Smooth muscle cell (in vitro differentiated cells): ENCODE data around the gene CALML3. TPM values are rescaled to one million over a fixed set of nuclear protein-coding genes. Genes with fewer than 3 reads are reported as not detected.

Experiments
- DNase-seq: peaks from one replicate; lab custom pipeline; 2025; ENCODE audit not compliant: unreplicated experiment; lab: John Stamatoyannopoulos, UW
- H2AFZ ChIP-seq: fragments of 200-600 bp; sonication (generic); 2 replicates; pipeline ENCODE4 v1.6.0; 2016; ENCODE audit warnings: antibody characterized with exemption, low read depth, mild to moderate bottlenecking
- H3F3A ChIP-seq: fragments of 200-600 bp; sonication (generic); 2 replicates; pipeline ENCODE4 v1.6.0; 2017; ENCODE audit warnings: antibody characterized with exemption, low read depth
- H3K27ac ChIP-seq: fragments of 200-600 bp; sonication (generic); 2 replicates; pipeline ENCODE4 v1.5.1; 2016; ENCODE audit warnings: low read depth, mild to moderate bottlenecking
- H3K27me3 ChIP-seq: fragments of 200-600 bp; sonication (generic); 2 replicates; pipeline ENCODE4 v1.6.1; 2016; ENCODE audit warnings: low read depth, mild to moderate bottlenecking
- H3K36me3 ChIP-seq: fragments of 200-600 bp; sonication (generic); 2 replicates; pipeline ENCODE4 v1.5.1; 2016; ENCODE audit warnings: low read depth
- H3K4me1 ChIP-seq: fragments of 200-600 bp; sonication (generic); 2 replicates; pipeline ENCODE4 v1.5.1; 2016; ENCODE audit warnings: low read depth
- H3K4me2 ChIP-seq: fragments of 200-600 bp; sonication (generic); 2 replicates; pipeline ENCODE4 v1.6.0; 2016; ENCODE audit warnings: mild to moderate bottlenecking
- H3K4me3 ChIP-seq: fragments of 200-600 bp; sonication (generic); 2 replicates; pipeline ENCODE4 v1.5.1; 2016; ENCODE audit warnings: mild to moderate bottlenecking
- H3K79me2 ChIP-seq: fragments of 200-600 bp; sonication (generic); 2 replicates; pipeline ENCODE4 v1.6.0; 2016; ENCODE audit warnings: low read depth, mild to moderate bottlenecking
- H3K9ac ChIP-seq: fragments of 200-600 bp; sonication (generic); 2 replicates; pipeline ENCODE4 v1.6.0; 2016; ENCODE audit warnings: low read depth
- H3K9me3 ChIP-seq: fragments of 200-600 bp; sonication (generic); replicated peaks from 2 replicates; pipeline ENCODE4 v1.5.1; 2016; ENCODE audit warnings: low read depth
- H4K20me1 ChIP-seq: fragments of 200-600 bp; sonication (generic); 2 replicates; pipeline ENCODE4 v1.6.0; 2016; ENCODE audit warnings: low read depth
- WGBS: methylation state at CpG from one replicate; pipeline ENCODE4 v1.1.7; 2016; ENCODE audit warnings: low lambda C conversion rate; 5-methylcytosine and 5-hydroxymethylcytosine counted together
- polyA plus RNA-seq: library from polyadenylated mRNA; unstranded; fragments of >200 nt; fragmentation: Nextera tagmentation; extraction: Ambion mirVana; gene quantifications from 2 replicates; pipeline ENCODE4 v1.2.1, GENCODE V29; 2016
- total RNA-seq: library from RNA; depleted of rRNA; stranded (reverse); fragments of >200 nt; gene quantifications from 2 replicates; pipeline ENCODE4 v1.2.3, GENCODE V29; 2014
- TF ChIP-seq, protein P1 (sequence below): fragments of 200-600 bp; sonication (generic); IDR thresholded peaks from 2 replicates; pipeline ENCODE4 v1.5.1; 2017; ENCODE audit warnings: borderline replicate concordance, mild to moderate bottlenecking, antibody characterized with exemption; ENCODE audit not compliant: insufficient read depth, poor library complexity, severe bottlenecking

CALML3 gene
- total and polyA plus RNA-seq, 2 experiments from 2014 or later, result 0.49 TPM; not detected in 1

- DNase-seq, result no peak
- H3K4me3 ChIP-seq, result no peak overlapping the region
- no peaks in the 10 kb centered on the region for H3K27me3 ChIP-seq
- H3K4me1 ChIP-seq, result no peaks in the 10 kb centered on the region
- H3K9me3 ChIP-seq, result no peaks in the 10 kb centered on the region
- H3K4me2 ChIP-seq, result no peak overlapping the region
- no peaks in the 10 kb centered on the region for H3K36me3 ChIP-seq
- WGBS, result 94% methylated on average over 19 of the region's 19 CpGs
- H4K20me1 ChIP-seq, result no peaks in the 10 kb centered on the region
- no peak overlapping the region for H3K27ac ChIP-seq
- no peaks in the 10 kb centered on the region for H3F3A ChIP-seq
- H3K79me2 ChIP-seq, result no peaks in the 10 kb centered on the region
- no peak overlapping the region for H3K9ac ChIP-seq
- TF ChIP-seq, protein P1, sequence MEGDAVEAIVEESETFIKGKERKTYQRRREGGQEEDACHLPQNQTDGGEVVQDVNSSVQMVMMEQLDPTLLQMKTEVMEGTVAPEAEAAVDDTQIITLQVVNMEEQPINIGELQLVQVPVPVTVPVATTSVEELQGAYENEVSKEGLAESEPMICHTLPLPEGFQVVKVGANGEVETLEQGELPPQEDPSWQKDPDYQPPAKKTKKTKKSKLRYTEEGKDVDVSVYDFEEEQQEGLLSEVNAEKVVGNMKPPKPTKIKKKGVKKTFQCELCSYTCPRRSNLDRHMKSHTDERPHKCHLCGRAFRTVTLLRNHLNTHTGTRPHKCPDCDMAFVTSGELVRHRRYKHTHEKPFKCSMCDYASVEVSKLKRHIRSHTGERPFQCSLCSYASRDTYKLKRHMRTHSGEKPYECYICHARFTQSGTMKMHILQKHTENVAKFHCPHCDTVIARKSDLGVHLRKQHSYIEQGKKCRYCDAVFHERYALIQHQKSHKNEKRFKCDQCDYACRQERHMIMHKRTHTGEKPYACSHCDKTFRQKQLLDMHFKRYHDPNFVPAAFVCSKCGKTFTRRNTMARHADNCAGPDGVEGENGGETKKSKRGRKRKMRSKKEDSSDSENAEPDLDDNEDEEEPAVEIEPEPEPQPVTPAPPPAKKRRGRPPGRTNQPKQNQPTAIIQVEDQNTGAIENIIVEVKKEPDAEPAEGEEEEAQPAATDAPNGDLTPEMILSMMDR, result no peak
- no peak overlapping the region for H2AFZ ChIP-seq
Observed at GRCh38 chr10:5497948-5498730, 26.6 kb upstream of the CALML3 start.

GRCh38 chr10:5498791-5499492 lies 25.8 kb upstream of the CALML3 start:
- no peaks in the 10 kb centered on the region for H3K4me1 ChIP-seq
- H3K4me3 ChIP-seq, result no peak overlapping the region
- no peaks in the 10 kb centered on the region for H3K9me3 ChIP-seq
- TF ChIP-seq, protein P1, result no peak
- H2AFZ ChIP-seq, result no peak overlapping the region
- H3K9ac ChIP-seq, result no peak overlapping the region
- no peak for DNase-seq
- WGBS, result 95% methylated on average over 59 of the region's 61 CpGs
- H3F3A ChIP-seq, result no peaks in the 10 kb centered on the region
- no peak overlapping the region for H3K4me2 ChIP-seq
- H3K36me3 ChIP-seq, result no peaks in the 10 kb centered on the region
- H3K79me2 ChIP-seq, result no peaks in the 10 kb centered on the region
- no peak overlapping the region for H3K27ac ChIP-seq
- H3K27me3 ChIP-seq, result no peaks in the 10 kb centered on the region
- no peaks in the 10 kb centered on the region for H4K20me1 ChIP-seq

- TF ChIP-seq, protein P1, result no peak
- Histone ChIP-seq H3K4me2 (no peak within 1 kb of the TSS), H3K27ac (no peak within 1 kb of the TSS), H3K36me3 (no peaks in the 10 kb centered on the region), H3K4me3 (no peak within 1 kb of the TSS), H3F3A (no peaks in the 10 kb centered on the region), H3K79me2 (no peaks in the 10 kb centered on the region), H4K20me1 (no peaks in the 10 kb centered on the region), H3K4me1 (no peaks in the 10 kb centered on the region), H3K9ac (no peak within 1 kb of the TSS), H2AFZ (no peak within 1 kb of the TSS), H3K9me3 (no peaks in the 10 kb centered on the region), H3K27me3 (no peaks in the 10 kb centered on the region)
- no peak for DNase-seq
- 93% methylated on average over 10 of the region's 10 CpGs for WGBS
Observed at GRCh38 chr10:5499493-5500140, 25.1 kb upstream of the CALML3 start, which contains the start of gene CALML5. CALML5 (minus strand) TSS chr10:5499570; CDS start chr10:5499438, 132 bp downstream.
